ENCODE data around the gene EFHC1.

Gene EFHC1

GRCh38 chr6:52511572-52512151, 91.5 kb downstream of the EFHC1 start:
- TF ChIP-seq, protein P1, sequence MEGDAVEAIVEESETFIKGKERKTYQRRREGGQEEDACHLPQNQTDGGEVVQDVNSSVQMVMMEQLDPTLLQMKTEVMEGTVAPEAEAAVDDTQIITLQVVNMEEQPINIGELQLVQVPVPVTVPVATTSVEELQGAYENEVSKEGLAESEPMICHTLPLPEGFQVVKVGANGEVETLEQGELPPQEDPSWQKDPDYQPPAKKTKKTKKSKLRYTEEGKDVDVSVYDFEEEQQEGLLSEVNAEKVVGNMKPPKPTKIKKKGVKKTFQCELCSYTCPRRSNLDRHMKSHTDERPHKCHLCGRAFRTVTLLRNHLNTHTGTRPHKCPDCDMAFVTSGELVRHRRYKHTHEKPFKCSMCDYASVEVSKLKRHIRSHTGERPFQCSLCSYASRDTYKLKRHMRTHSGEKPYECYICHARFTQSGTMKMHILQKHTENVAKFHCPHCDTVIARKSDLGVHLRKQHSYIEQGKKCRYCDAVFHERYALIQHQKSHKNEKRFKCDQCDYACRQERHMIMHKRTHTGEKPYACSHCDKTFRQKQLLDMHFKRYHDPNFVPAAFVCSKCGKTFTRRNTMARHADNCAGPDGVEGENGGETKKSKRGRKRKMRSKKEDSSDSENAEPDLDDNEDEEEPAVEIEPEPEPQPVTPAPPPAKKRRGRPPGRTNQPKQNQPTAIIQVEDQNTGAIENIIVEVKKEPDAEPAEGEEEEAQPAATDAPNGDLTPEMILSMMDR (IDR thresholded peaks at IDR 0.05; ENCODE audit: borderline replicate concordance, insufficient read depth, low read depth, low read length) = no peak
- H3K4me3 ChIP-seq (ENCODE audit: low read depth, low read length) = no peak overlapping the region

DNA sequence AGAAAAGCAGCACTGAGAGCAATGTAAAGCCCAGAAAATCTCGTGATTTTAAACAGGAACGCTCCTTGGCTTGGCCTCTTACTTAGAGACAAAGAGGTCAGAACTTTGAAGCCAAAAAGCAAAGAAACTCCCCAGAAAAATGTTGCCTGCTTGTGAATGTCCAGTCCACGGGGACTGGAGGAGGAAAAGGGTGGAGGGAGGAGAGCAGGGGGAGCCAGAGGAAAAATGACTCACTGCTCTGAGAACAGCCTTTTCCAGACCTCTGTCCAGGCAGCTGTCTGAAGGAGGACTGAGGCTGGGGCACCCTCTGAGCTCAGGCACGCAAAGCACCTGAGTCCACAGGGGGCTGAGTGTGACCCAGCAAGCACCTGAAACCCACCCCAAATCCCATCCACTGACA, 92.1 kb downstream of the EFHC1 start:
- TF ChIP-seq, protein P1 (IDR thresholded peaks at IDR 0.05; ENCODE audit: borderline replicate concordance, insufficient read depth, low read depth, low read length) = no peak
- H3K4me3 ChIP-seq (ENCODE audit: low read depth, low read length) = no peak overlapping the region

GRCh38 chr6:52513464-52513863, 93.3 kb downstream of the EFHC1 start:
- no peak overlapping the region for H3K4me3 ChIP-seq (ENCODE audit: low read depth, low read length)
- TF ChIP-seq, protein P1 (IDR thresholded peaks at IDR 0.05; ENCODE audit: borderline replicate concordance, insufficient read depth, low read depth, low read length) = no peak

- H3K4me3 ChIP-seq (ENCODE audit: low read depth, low read length) = no peak overlapping the region
- TF ChIP-seq, protein P1 (IDR thresholded peaks at IDR 0.05; ENCODE audit: borderline replicate concordance, insufficient read depth, low read depth, low read length) = no peak
Measured at GRCh38 chr6:52513896-52514295, 93.8 kb downstream of the EFHC1 start.

- no peak overlapping the region for H3K4me3 ChIP-seq (ENCODE audit: low read depth, low read length)
- TF ChIP-seq, protein P1 (IDR thresholded peaks at IDR 0.05; ENCODE audit: borderline replicate concordance, insufficient read depth, low read depth, low read length) = no peak
Measured at GRCh38 chr6:52514514-52514913, 94.4 kb downstream of the EFHC1 start.

- no peak overlapping the region for H3K4me3 ChIP-seq (ENCODE audit: low read depth, low read length)
- TF ChIP-seq, protein P1 (IDR thresholded peaks at IDR 0.05; ENCODE audit: borderline replicate concordance, insufficient read depth, low read depth, low read length) = no peak
Measured at GRCh38 chr6:52515219-52515960, 95.2 kb downstream of the EFHC1 start.

- TF ChIP-seq, protein P1 (IDR thresholded peaks at IDR 0.05; ENCODE audit: borderline replicate concordance, insufficient read depth, low read depth, low read length) = no peak
- no peak overlapping the region for H3K4me3 ChIP-seq (ENCODE audit: low read depth, low read length)
Measured at GRCh38 chr6:52516269-52516668, 96.1 kb downstream of the EFHC1 start.

Measured in GM12875 (cell line).